BJ (cell line): Measurements from ENCODE around the gene ZNF248. TPM values are rescaled to one million over a fixed set of nuclear protein-coding genes. Genes with fewer than 3 reads are reported as not detected.

ENCODE experiments used
- CTCF ChIA-PET: fragments of 350-600 bp; formaldehyde crosslinking; extraction: SDS; loops from one replicate; lab custom pipeline; 2021; ENCODE audit warnings: antibody characterized with exemption, inconsistent platforms; lab: Yijun Ruan, JAX
- POLR2A ChIA-PET: fragments of 300-600 bp; sonication (Branson Sonifier 250); formaldehyde crosslinking; extraction: SDS; loops from one replicate; lab custom pipeline; 2021; ENCODE audit warnings: antibody characterized with exemption; lab: Charles Lee
- DNase-seq: peaks from one replicate; pipeline ENCODE4 v3.0.0-alpha.2; 2011; ENCODE audit warnings: low read depth
- H3K27me3 ChIP-seq: 2 replicates; pipeline ENCODE4 v1.6.0; 2011; ENCODE audit warnings: low read length; ENCODE audit not compliant: control insufficient read depth, insufficient read depth
- H3K36me3 ChIP-seq: 2 replicates; pipeline ENCODE4 v1.5.1; 2011; ENCODE audit warnings: low read length; ENCODE audit not compliant: control insufficient read depth, insufficient read depth
- H3K4me3 ChIP-seq: 2 replicates; pipeline ENCODE4 v1.5.1; 2011; ENCODE audit warnings: low read depth, mild to moderate bottlenecking, control low read depth, low read length
- polyA plus RNA-seq: library from polyadenylated mRNA; depleted of rRNA; stranded (reverse); fragments of >200 nt; gene quantifications from 2 replicates; pipeline ENCODE4 v1.2.3, GENCODE V29; 2011
- TF ChIP-seq, protein P1 (sequence below): IDR thresholded peaks from 2 replicates; pipeline ENCODE4 v1.5.1; 2011; ENCODE audit warnings: low read depth, mild to moderate bottlenecking, control low read depth, inconsistent platforms, low read length, moderate library complexity; ENCODE audit not compliant: insufficient read depth

The ZNF248 gene
- polyA plus RNA-seq, 1 experiment = 3.4 TPM

GRCh38 chr10:37872955-37873354 lies 15.5 kb upstream of the ZNF248 start:
- TF ChIP-seq, protein P1, sequence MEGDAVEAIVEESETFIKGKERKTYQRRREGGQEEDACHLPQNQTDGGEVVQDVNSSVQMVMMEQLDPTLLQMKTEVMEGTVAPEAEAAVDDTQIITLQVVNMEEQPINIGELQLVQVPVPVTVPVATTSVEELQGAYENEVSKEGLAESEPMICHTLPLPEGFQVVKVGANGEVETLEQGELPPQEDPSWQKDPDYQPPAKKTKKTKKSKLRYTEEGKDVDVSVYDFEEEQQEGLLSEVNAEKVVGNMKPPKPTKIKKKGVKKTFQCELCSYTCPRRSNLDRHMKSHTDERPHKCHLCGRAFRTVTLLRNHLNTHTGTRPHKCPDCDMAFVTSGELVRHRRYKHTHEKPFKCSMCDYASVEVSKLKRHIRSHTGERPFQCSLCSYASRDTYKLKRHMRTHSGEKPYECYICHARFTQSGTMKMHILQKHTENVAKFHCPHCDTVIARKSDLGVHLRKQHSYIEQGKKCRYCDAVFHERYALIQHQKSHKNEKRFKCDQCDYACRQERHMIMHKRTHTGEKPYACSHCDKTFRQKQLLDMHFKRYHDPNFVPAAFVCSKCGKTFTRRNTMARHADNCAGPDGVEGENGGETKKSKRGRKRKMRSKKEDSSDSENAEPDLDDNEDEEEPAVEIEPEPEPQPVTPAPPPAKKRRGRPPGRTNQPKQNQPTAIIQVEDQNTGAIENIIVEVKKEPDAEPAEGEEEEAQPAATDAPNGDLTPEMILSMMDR = no peak
- H3K27me3 ChIP-seq = no peaks in the 10 kb centered on the region
- no peaks in the 10 kb centered on the region for H3K36me3 ChIP-seq
- ChIA-PET POLR2A (no interaction called here), CTCF (no interaction called here)
- DNase-seq = no peak
- H3K4me3 ChIP-seq = no peak overlapping the region

GRCh38 chr10:37872283-37872682 lies 14.9 kb upstream of the ZNF248 start:
- ChIA-PET CTCF (no interaction called here), POLR2A (no interaction called here)
- Histone ChIP-seq H3K27me3 (no peaks in the 10 kb centered on the region), H3K36me3 (no peaks in the 10 kb centered on the region), H3K4me3 (no peak overlapping the region)
- DNase-seq = no peak
- TF ChIP-seq, protein P1 = no peak

GRCh38 chr10:37871568-37872251 lies 14.3 kb upstream of the ZNF248 start:
- Histone ChIP-seq H3K36me3 (no peaks in the 10 kb centered on the region), H3K27me3 (no peaks in the 10 kb centered on the region), H3K4me3 (no peak overlapping the region)
- TF ChIP-seq, protein P1 = no peak
- DNase-seq = no peak
- ChIA-PET CTCF (no interaction called here), POLR2A (no interaction called here)

- ChIA-PET POLR2A (no interaction called here), CTCF (no interaction called here)
- H3K36me3 ChIP-seq = no peaks in the 10 kb centered on the region
- H3K4me3 ChIP-seq = no peak overlapping the region
- TF ChIP-seq, protein P1 = no peak
- DNase-seq = no peak
- H3K27me3 ChIP-seq = no peaks in the 10 kb centered on the region
Observed at GRCh38 chr10:37871143-37871542, 13.7 kb upstream of the ZNF248 start.

DNA sequence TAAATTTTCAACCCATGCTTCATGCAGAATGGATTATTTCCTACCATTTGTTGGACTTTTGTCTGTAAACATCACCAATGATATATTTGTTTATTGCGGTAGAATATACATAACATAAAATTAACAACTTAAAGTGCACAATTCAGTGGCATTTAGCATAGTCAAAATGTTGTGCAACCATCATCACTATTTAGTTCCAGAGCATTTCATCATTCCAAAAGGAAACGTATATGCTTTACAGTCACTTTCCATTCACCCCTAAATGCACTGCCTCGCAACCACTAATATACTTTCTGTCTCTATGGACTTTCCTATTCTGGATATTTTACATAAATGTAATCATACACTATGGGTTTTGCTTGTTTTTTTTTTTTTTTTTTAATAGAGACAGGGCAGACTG lies 11.4 kb upstream of the ZNF248 start:
- no peaks in the 10 kb centered on the region for H3K36me3 ChIP-seq
- TF ChIP-seq, protein P1 = no peak
- DNase-seq = no peak
- no peaks in the 10 kb centered on the region for H3K27me3 ChIP-seq
- ChIA-PET CTCF (no interaction called here), POLR2A (no interaction called here)
- H3K4me3 ChIP-seq = no peak overlapping the region
